Mucosa of stomach (tissue), 1 donor: ENCODE data around the gene MPP3.
A peak's percentile ranks its signal among the peaks of the same experiment; 100 is the strongest.

Experiments used
- H3K27me3 ChIP-seq: one replicate; pipeline ENCODE4 v1.7.0; 2013; ENCODE audit warnings: mild to moderate bottlenecking, low read length; ENCODE audit not compliant: control insufficient read depth, insufficient read depth
- H3K36me3 ChIP-seq: one replicate; pipeline ENCODE4 v1.7.0; 2013; ENCODE audit warnings: low read length; ENCODE audit not compliant: control insufficient read depth, insufficient read depth
- H3K4me1 ChIP-seq: one replicate; pipeline ENCODE4 v1.7.0; 2013; ENCODE audit warnings: mild to moderate bottlenecking, low read length; ENCODE audit not compliant: control insufficient read depth, insufficient read depth
- H3K4me3 ChIP-seq: one replicate; pipeline ENCODE4 v1.7.0; 2013; ENCODE audit warnings: low read length
- H3K9ac ChIP-seq: one replicate; pipeline ENCODE4 v1.7.0; 2013; ENCODE audit warnings: mild to moderate bottlenecking, low read length, moderate library complexity
- H3K9me3 ChIP-seq: one replicate; pipeline ENCODE4 v1.7.0; 2013; ENCODE audit warnings: mild to moderate bottlenecking, low read length, moderate library complexity; ENCODE audit not compliant: control insufficient read depth
- donor health status: Pancreatic carcinoma.

Gene MPP3

GRCh38 chr17:43823350-43824084 is 9.4 kb downstream of the MPP3 start:
- no peaks in the 10 kb centered on the region for H3K36me3 ChIP-seq
- no peaks in the 10 kb centered on the region for H3K27me3 ChIP-seq
- H3K9me3 ChIP-seq = no peaks in the 10 kb centered on the region
- no peak overlapping the region for H3K4me3 ChIP-seq
- peaks cover 14% of the 10 kb centered on the region for H3K4me1 ChIP-seq
- peak overlapping the region; percentile 19 for H3K9ac ChIP-seq

- Histone ChIP-seq H3K9me3 (no peaks in the 10 kb centered on the region), H3K4me1 (peaks cover 14% of the 10 kb centered on the region), H3K36me3 (no peaks in the 10 kb centered on the region), H3K9ac (no peak overlapping the region), H3K27me3 (no peaks in the 10 kb centered on the region), H3K4me3 (no peak overlapping the region)
Observed at GRCh38 chr17:43822570-43823190, 10.3 kb downstream of the MPP3 start.

DNA sequence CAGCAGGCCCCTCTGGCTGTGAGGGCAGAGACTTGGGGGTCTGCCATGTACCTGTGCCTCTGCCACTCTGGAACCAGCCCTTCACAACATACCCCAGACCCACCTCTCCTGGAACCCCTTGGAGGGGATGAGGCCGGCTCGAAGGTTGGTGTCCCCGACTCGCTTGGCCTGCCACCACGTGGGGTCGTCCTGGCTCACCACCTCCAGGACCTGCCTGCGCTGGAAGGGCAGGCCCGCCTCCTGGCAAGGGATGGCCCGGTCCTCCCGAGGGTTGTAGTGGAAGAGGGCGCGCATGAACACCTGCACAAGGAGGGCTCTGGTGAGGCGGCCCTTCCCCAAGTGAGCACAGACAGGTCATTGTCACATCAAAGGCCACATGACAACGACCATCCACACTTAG is 12.2 kb downstream of the MPP3 start:
- no peaks in the 10 kb centered on the region for H3K36me3 ChIP-seq
- peaks cover 14% of the 10 kb centered on the region for H3K4me1 ChIP-seq
- H3K9ac ChIP-seq = no peak overlapping the region
- no peak overlapping the region for H3K4me3 ChIP-seq
- H3K9me3 ChIP-seq = no peaks in the 10 kb centered on the region
- H3K27me3 ChIP-seq = no peaks in the 10 kb centered on the region

- Histone ChIP-seq H3K9me3 (no peaks in the 10 kb centered on the region), H3K36me3 (no peaks in the 10 kb centered on the region), H3K4me3 (no peak overlapping the region), H3K27me3 (no peaks in the 10 kb centered on the region), H3K4me1 (peaks cover 14% of the 10 kb centered on the region), H3K9ac (no peak overlapping the region)
Observed at GRCh38 chr17:43818966-43819365, 14.0 kb downstream of the MPP3 start.

GRCh38 chr17:43817826-43818225 is 15.1 kb downstream of the MPP3 start:
- no peaks in the 10 kb centered on the region for H3K36me3 ChIP-seq
- H3K9ac ChIP-seq = no peak overlapping the region
- H3K27me3 ChIP-seq = no peaks in the 10 kb centered on the region
- no peaks in the 10 kb centered on the region for H3K9me3 ChIP-seq
- peaks cover 3% of the 10 kb centered on the region for H3K4me1 ChIP-seq
- no peak overlapping the region for H3K4me3 ChIP-seq

- no peaks in the 10 kb centered on the region for H3K36me3 ChIP-seq
- H3K9ac ChIP-seq = no peak overlapping the region
- H3K4me1 ChIP-seq = no peaks in the 10 kb centered on the region
- H3K9me3 ChIP-seq = no peaks in the 10 kb centered on the region
- H3K4me3 ChIP-seq = no peak overlapping the region
- no peaks in the 10 kb centered on the region for H3K27me3 ChIP-seq
Observed at GRCh38 chr17:43816336-43817320, 16.3 kb downstream of the MPP3 start.

DNA sequence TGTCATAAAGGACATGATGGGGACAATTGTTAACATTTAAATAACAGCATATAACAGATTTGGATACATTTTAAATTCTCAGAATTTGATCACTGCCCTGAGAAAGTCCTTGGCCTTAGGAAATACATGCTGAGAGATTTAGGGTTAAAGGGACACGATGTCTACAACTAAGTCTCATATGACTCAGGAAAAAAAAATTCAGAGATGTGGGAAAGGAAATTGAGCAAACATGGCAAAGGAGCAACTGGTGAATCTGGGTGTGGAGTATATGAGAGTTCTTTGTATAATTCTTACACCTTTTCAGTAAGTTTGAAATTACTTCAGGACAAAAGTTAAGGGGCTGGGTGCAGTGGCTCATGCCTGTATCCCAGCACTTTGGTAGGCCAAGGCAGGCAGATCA is 18.2 kb downstream of the MPP3 start:
- Histone ChIP-seq H3K27me3 (no peaks in the 10 kb centered on the region), H3K9ac (no peak overlapping the region), H3K4me3 (no peak overlapping the region), H3K9me3 (no peaks in the 10 kb centered on the region), H3K36me3 (no peaks in the 10 kb centered on the region), H3K4me1 (no peaks in the 10 kb centered on the region)

DNA sequence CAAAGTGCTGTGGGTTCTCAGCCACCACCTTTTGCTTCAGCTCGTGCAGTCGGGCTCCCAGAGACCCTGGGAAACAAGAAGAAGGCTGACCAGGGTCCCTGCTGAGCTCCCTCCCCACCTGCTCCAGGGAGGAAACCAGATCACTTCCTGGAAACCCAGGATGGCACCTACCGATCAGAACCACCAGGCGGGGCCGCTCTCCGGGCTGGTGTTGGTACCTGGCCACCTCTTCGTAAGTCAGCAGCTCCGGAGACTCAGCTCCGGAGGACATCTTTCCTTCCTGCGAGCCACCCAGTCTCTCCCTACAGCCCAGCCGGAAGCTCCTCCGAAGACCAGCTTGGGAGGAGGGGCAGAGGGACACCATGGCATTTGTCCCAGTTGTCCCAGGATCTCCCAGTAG is 18.9 kb downstream of the MPP3 start:
- H3K9me3 ChIP-seq = no peaks in the 10 kb centered on the region
- H3K9ac ChIP-seq = no peak overlapping the region
- H3K36me3 ChIP-seq = no peaks in the 10 kb centered on the region
- H3K4me1 ChIP-seq = no peaks in the 10 kb centered on the region
- no peaks in the 10 kb centered on the region for H3K27me3 ChIP-seq
- H3K4me3 ChIP-seq = no peak overlapping the region

DNA sequence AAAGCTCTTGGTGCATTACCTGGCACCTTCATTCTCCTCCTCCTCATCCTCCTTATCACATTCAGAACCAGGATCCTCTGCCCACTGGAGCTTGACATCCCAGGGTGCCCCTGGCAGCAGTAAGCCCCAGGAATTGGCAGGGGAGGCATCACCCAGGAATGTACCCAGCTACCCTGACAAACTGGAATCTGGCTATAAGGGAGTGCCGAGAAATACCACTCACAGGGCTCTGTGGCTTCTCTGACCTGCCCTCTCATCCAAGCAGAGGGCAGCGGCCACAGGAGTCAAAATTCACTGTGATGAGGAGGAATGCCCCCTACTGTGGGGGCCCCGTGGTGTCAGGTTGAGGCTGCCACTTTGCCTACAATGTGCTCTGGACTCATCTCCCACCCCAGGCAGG is 19.6 kb downstream of the MPP3 start:
- no peaks in the 10 kb centered on the region for H3K27me3 ChIP-seq
- H3K4me1 ChIP-seq = no peaks in the 10 kb centered on the region
- H3K36me3 ChIP-seq = no peaks in the 10 kb centered on the region
- no peak overlapping the region for H3K9ac ChIP-seq
- H3K4me3 ChIP-seq = no peak overlapping the region
- no peaks in the 10 kb centered on the region for H3K9me3 ChIP-seq

GRCh38 chr17:43812396-43813265 is 20.3 kb downstream of the MPP3 start:
- Histone ChIP-seq H3K9me3 (no peaks in the 10 kb centered on the region), H3K36me3 (no peaks in the 10 kb centered on the region), H3K9ac (no peak overlapping the region), H3K27me3 (no peaks in the 10 kb centered on the region), H3K4me3 (no peak overlapping the region), H3K4me1 (no peaks in the 10 kb centered on the region)

GRCh38 chr17:43810823-43811222 is 22.1 kb downstream of the MPP3 start:
- no peaks in the 10 kb centered on the region for H3K36me3 ChIP-seq
- no peak overlapping the region for H3K4me3 ChIP-seq
- H3K9me3 ChIP-seq = no peaks in the 10 kb centered on the region
- no peak overlapping the region for H3K9ac ChIP-seq
- H3K4me1 ChIP-seq = no peaks in the 10 kb centered on the region
- no peaks in the 10 kb centered on the region for H3K27me3 ChIP-seq
